Chondrocyte (in vitro differentiated cells): Measurements from ENCODE around the gene NONO. TPM values are rescaled to one million over a fixed set of nuclear protein-coding genes. Genes with fewer than 3 reads are reported as not detected.
A peak's percentile ranks its signal among the peaks of the same experiment; 100 is the strongest.
"Not testable (repeated sequence)": the region's sequence is repeated elsewhere in the genome, so short reads cannot be mapped to it uniquely, and the experiment has no call there.

Source experiments
- DNase-seq: peaks from one replicate; pipeline ENCODE4 v3.0.0; 2021; ENCODE audit warnings: mixed read lengths, low spot score
- H3K27ac Mint-ChIP-seq: one replicate; pipeline ENCODE4 v1.8.0; 2021; ENCODE audit warnings: mild to moderate bottlenecking, moderate library complexity, mixed read lengths; ENCODE audit not compliant: unreplicated experiment
- H3K27me3 Mint-ChIP-seq: 2 replicates; pipeline ENCODE4 v1.8.0; 2021; ENCODE audit warnings: low read depth, mixed read lengths
- H3K36me3 Mint-ChIP-seq: 2 replicates; pipeline ENCODE4 v1.8.0; 2021; ENCODE audit warnings: low read depth, mixed read lengths
- H3K4me1 Mint-ChIP-seq: 2 replicates; pipeline ENCODE4 v1.8.0; 2021; ENCODE audit warnings: low read depth, mild to moderate bottlenecking, mixed read lengths
- H3K4me3 Mint-ChIP-seq: one replicate; pipeline ENCODE4 v1.8.0; 2021; ENCODE audit warnings: mild to moderate bottlenecking, moderate library complexity, mixed read lengths; ENCODE audit not compliant: unreplicated experiment
- H3K9me3 Mint-ChIP-seq: 2 replicates; pipeline ENCODE4 v1.8.0; 2021; ENCODE audit warnings: low read depth, mixed read lengths
- CTCF ChIP-seq: fragments of 200-600 bp; sonication (generic); IDR thresholded peaks from 2 replicates; pipeline ENCODE4 v1.5.0; 2021; ENCODE audit warnings: antibody characterized with exemption, mild to moderate bottlenecking, moderate library complexity
- total RNA-seq: library from RNA; stranded (reverse); gene quantifications from 3 replicates; pipeline ENCODE4 v1.2.1, GENCODE V29; 2021

Gene NONO
- total RNA-seq, 1 donor from 2014 or later: 354 TPM

DNA sequence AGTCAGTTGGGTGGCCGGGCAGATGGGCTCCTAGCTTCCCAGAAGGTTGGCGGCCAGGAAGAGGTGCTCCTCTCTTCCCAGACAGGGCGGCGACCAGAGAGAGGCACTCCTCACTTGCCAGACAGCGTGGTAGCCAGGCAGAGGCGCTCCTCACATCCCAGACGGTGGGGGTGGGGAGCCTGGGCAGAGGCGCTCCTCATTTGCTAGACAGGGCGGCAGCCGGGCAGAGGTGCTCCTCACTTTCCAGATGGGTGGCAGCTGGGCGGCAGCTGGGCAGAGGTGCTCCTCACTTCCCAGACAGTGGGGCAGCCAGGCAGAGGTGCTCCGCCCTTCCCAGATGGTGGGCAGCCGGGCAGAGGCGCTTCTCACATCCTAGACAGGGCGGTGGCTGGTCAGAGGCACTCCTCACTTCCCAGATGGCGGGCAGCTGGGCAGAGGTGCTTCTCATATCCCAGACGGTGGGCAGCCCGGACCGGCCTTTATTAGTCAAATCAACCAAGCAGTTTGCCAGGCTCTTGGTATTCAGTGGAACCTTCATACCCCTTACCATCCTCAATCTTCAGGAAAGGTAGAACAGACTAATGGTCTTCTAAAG, 13.5 kb upstream of the NONO start:
- TF ChIP-seq CTCF: no peak
- no peaks in the 10 kb centered on the region for H3K27me3 Mint-ChIP-seq
- no peak overlapping the region for H3K4me3 Mint-ChIP-seq
- no peak overlapping the region for H3K27ac Mint-ChIP-seq
- peaks cover 7% of the 10 kb centered on the region for H3K9me3 Mint-ChIP-seq
- DNase-seq: peak; percentile 91
- H3K4me1 Mint-ChIP-seq: no peaks in the 10 kb centered on the region
- H3K36me3 Mint-ChIP-seq: no peaks in the 10 kb centered on the region

- H3K4me1 Mint-ChIP-seq, H3K27ac Mint-ChIP-seq, H3K9me3 Mint-ChIP-seq, H3K36me3 Mint-ChIP-seq, H3K27me3 Mint-ChIP-seq, DNase-seq, H3K4me3 Mint-ChIP-seq: not testable (repeated sequence)
Measured at GRCh38 chrX:71272313-71272712, 11.1 kb upstream of the NONO start.

GRCh38 chrX:71281300-71281699, 2.1 kb upstream of the NONO start:
- not testable (repeated sequence) for DNase-seq, H3K4me3 Mint-ChIP-seq, H3K36me3 Mint-ChIP-seq, H3K27ac Mint-ChIP-seq, H3K9me3 Mint-ChIP-seq, H3K27me3 Mint-ChIP-seq
- H3K4me1 Mint-ChIP-seq: peaks cover 16% of the 10 kb centered on the region

GRCh38 chrX:71282514-71283402, 677 bp upstream of the NONO start:
- Mint-ChIP-seq H3K4me3 (peak overlapping the region; percentile 92), H3K9me3 (peaks cover 9% of the 10 kb centered on the region), H3K36me3 (no peaks in the 10 kb centered on the region), H3K27ac (peak overlapping the region; percentile 100), H3K4me1 (peaks cover 23% of the 10 kb centered on the region), H3K27me3 (no peaks in the 10 kb centered on the region)
- no peak for TF ChIP-seq CTCF
- DNase-seq: no peak

GRCh38 chrX:71285929-71286328, 2.5 kb downstream of the NONO start:
- Mint-ChIP-seq H3K9me3 (no peaks in the 10 kb centered on the region), H3K27ac (peak overlapping the region; percentile 17), H3K36me3 (peaks cover 4% of the 10 kb centered on the region), H3K27me3 (no peaks in the 10 kb centered on the region), H3K4me1 (peaks cover 37% of the 10 kb centered on the region), H3K4me3 (peak overlapping the region; percentile 92)
- TF ChIP-seq CTCF: no peak
- DNase-seq: no peak

GRCh38 chrX:71291381-71291780, 7.9 kb downstream of the NONO start:
- peaks cover 43% of the 10 kb centered on the region for H3K4me1 Mint-ChIP-seq
- peaks cover 4% of the 10 kb centered on the region for H3K9me3 Mint-ChIP-seq
- TF ChIP-seq CTCF: no peak
- no peak overlapping the region for H3K4me3 Mint-ChIP-seq
- H3K36me3 Mint-ChIP-seq: peaks cover 20% of the 10 kb centered on the region
- H3K27ac Mint-ChIP-seq: peak overlapping the region; percentile 78
- DNase-seq: no peak
- H3K27me3 Mint-ChIP-seq: no peaks in the 10 kb centered on the region
